Prostate gland (tissue), 2 donors: ENCODE measurements around the gene TBC1D2B.
"Not testable (repeated sequence)": the region's sequence is repeated elsewhere in the genome, so short reads cannot be mapped to it uniquely, and the experiment has no call there.

Source experiments
- POLR2AphosphoS5 ChIP-seq: sonication (generic); formaldehyde crosslinking; IDR thresholded peaks from one replicate; pipeline ENCODE4 v1.6.1; 2017; ENCODE audit warnings: antibody characterized with exemption
- TF ChIP-seq, protein P1 (sequence below), 4 experiments: fragments of 200-600 bp in 2 of 4; fragments of 450-650 bp in 2 of 4; sonication (generic) in 2 of 4; IDR thresholded peaks; 1 replicate in 3 of 4; 2 replicates in 1 of 4; pipeline ENCODE4 v1.5.1; 2016 to 2019; ENCODE audit warnings: antibody characterized with exemption in 4 of 4, mild to moderate bottlenecking in 2 of 4, moderate library complexity in 2 of 4

DNA sequence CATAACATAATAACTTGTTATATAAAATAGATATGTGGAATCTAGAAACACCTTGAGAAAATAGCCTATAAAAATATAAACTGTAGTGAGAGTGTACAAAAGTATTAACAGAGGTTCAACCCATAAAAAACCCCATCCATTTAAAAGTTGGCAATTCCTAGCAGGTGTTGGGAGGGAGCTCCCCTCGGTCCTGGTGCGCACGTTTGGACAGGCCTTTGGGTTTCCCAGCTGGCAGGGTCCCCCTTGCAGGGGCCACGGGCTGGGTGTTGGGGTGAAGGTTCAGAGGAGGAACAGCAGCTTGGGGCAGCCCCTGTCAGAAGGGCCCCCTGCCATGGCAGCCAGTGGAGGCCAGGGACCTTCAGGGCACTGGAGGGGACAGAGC lies 82.0 kb downstream of the TBC1D2B start:
- TF ChIP-seq, protein P1, sequence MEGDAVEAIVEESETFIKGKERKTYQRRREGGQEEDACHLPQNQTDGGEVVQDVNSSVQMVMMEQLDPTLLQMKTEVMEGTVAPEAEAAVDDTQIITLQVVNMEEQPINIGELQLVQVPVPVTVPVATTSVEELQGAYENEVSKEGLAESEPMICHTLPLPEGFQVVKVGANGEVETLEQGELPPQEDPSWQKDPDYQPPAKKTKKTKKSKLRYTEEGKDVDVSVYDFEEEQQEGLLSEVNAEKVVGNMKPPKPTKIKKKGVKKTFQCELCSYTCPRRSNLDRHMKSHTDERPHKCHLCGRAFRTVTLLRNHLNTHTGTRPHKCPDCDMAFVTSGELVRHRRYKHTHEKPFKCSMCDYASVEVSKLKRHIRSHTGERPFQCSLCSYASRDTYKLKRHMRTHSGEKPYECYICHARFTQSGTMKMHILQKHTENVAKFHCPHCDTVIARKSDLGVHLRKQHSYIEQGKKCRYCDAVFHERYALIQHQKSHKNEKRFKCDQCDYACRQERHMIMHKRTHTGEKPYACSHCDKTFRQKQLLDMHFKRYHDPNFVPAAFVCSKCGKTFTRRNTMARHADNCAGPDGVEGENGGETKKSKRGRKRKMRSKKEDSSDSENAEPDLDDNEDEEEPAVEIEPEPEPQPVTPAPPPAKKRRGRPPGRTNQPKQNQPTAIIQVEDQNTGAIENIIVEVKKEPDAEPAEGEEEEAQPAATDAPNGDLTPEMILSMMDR (IDR thresholded peaks at IDR 0.05) = not testable (repeated sequence)
- not testable (repeated sequence) for TF ChIP-seq POLR2AphosphoS5
